H1 (cell line): ENCODE measurements around the gene HID1. TPM values are rescaled to one million over a fixed set of nuclear protein-coding genes. Genes with fewer than 3 reads are reported as not detected.

Experiments
- CBX5 ChIP-seq: fragments of 300-800, 300-1000 bp; sonication (generic); IDR thresholded peaks from 2 replicates; pipeline ENCODE4 v1.7.1; 2016; ENCODE audit warnings: antibody characterized with exemption, low read length, low read depth
- CBX8 ChIP-seq: fragments of 300-800, 300-1000 bp; sonication (generic); IDR thresholded peaks from 2 replicates; pipeline ENCODE4 v1.7.1; 2016; ENCODE audit warnings: low read depth, low read length, borderline replicate concordance
- CHD1 ChIP-seq: IDR thresholded peaks from 2 replicates; pipeline ENCODE4 v1.6.1; 2012; ENCODE audit warnings: low read depth, low read length, improper control_type of control experiment
- CHD2 ChIP-seq: IDR thresholded peaks from 2 replicates; pipeline ENCODE4 v1.6.1; 2012; ENCODE audit warnings: low read length, improper control_type of control experiment
- CREB1 ChIP-seq: IDR thresholded peaks from 2 replicates; pipeline ENCODE4 v1.6.1; 2012; ENCODE audit warnings: inconsistent platforms
- EZH2 ChIP-seq: fragments of 200-600 bp; sonication (generic); IDR thresholded peaks from 2 replicates; pipeline ENCODE4 v1.7.1; 2012; ENCODE audit warnings: low read depth, mild to moderate bottlenecking, moderate library complexity, low read length, inconsistent platforms; ENCODE audit not compliant: severe bottlenecking
- FOSL1 ChIP-seq: IDR thresholded peaks from 2 replicates; pipeline ENCODE4 v1.6.1; 2011; ENCODE audit warnings: mild to moderate bottlenecking, low read depth, low read length, moderate library complexity; ENCODE audit not compliant: insufficient read depth
- GABPA ChIP-seq: IDR thresholded peaks from 2 replicates; pipeline ENCODE4 v1.6.1; 2011; ENCODE audit warnings: mild to moderate bottlenecking, low read length, moderate library complexity, borderline replicate concordance; ENCODE audit not compliant: insufficient read depth
- GTF2F1 ChIP-seq: IDR thresholded peaks from 2 replicates; pipeline ENCODE4 v1.6.1; 2012; ENCODE audit warnings: low read depth, low read length, improper control_type of control experiment, borderline replicate concordance
- HDAC6 ChIP-seq: IDR thresholded peaks from one replicate; pipeline ENCODE4 v1.7.1; 2012; ENCODE audit warnings: low read depth, mild to moderate bottlenecking, inconsistent platforms, low read length, moderate library complexity
- JUN ChIP-seq: IDR thresholded peaks from 2 replicates; pipeline ENCODE4 v1.6.1; 2011; ENCODE audit warnings: low read depth, mild to moderate bottlenecking, improper control_type of control experiment, low read length
- KDM4A ChIP-seq: IDR thresholded peaks from one replicate; pipeline ENCODE4 v1.7.1; 2012; ENCODE audit warnings: low read depth, mild to moderate bottlenecking, moderate library complexity, low read length, inconsistent platforms; ENCODE audit not compliant: severe bottlenecking
- MAFK ChIP-seq: IDR thresholded peaks from 2 replicates; pipeline ENCODE4 v1.6.1; 2012; ENCODE audit warnings: low read depth, mild to moderate bottlenecking, improper control_type of control experiment, low read length
- NANOG ChIP-seq: IDR thresholded peaks from 2 replicates; pipeline ENCODE4 v1.6.1; 2011; ENCODE audit warnings: low read length, low read depth, mild to moderate bottlenecking, inconsistent platforms; ENCODE audit not compliant: insufficient read depth, poor library complexity, severe bottlenecking
- POLR2A ChIP-seq, 2 experiments: IDR thresholded peaks; 1 replicate in 1 of 2; 2 replicates in 1 of 2; pipeline ENCODE4 v1.6.1; 2011; ENCODE audit warnings: low read depth in 2 of 2, low read length in 2 of 2, mild to moderate bottlenecking in 2 of 2; ENCODE audit errors: control extremely low read depth in 1 of 2
- RFX5 ChIP-seq: IDR thresholded peaks from 2 replicates; pipeline ENCODE4 v1.6.1; 2011; ENCODE audit warnings: low read depth, low read length, improper control_type of control experiment, borderline replicate concordance
- RXRA ChIP-seq: IDR thresholded peaks from 2 replicates; pipeline ENCODE4 v1.6.1; 2011; ENCODE audit warnings: low read depth, mild to moderate bottlenecking, low read length, moderate library complexity; ENCODE audit not compliant: insufficient read depth
- SIN3A ChIP-seq, 2 experiments: IDR thresholded peaks in 1 of 2; conservative IDR thresholded peaks in 1 of 2; 2 replicates each; pipeline ENCODE4 v1.6.1; 2011 to 2012; ENCODE audit warnings: low read length in 2 of 2, improper control_type of control experiment in 1 of 2, low read depth in 1 of 2, mild to moderate bottlenecking in 1 of 2
- SP1 ChIP-seq: IDR thresholded peaks from 2 replicates; pipeline ENCODE4 v1.6.1; 2011; ENCODE audit warnings: low read depth, low read length
- TAF7 ChIP-seq: optimal IDR thresholded peaks from 2 replicates; pipeline ENCODE3; 2011; ENCODE audit warnings: low read depth, mild to moderate bottlenecking, inconsistent platforms, low read length, moderate library complexity, borderline replicate concordance
- TEAD4 ChIP-seq: IDR thresholded peaks from 2 replicates; pipeline ENCODE4 v1.6.1; 2012; ENCODE audit warnings: low read depth, low read length, inconsistent platforms, mixed read lengths
- YY1 ChIP-seq: IDR thresholded peaks from 2 replicates; pipeline ENCODE4 v1.6.1; 2011; ENCODE audit warnings: low read depth, mild to moderate bottlenecking, low read length
- polyA plus RNA-seq, 7 experiments: library from polyadenylated mRNA; depleted of rRNA in 3 of 7; stranded (reverse) in 5 of 7; unstranded in 2 of 7; fragments of >200 nt in 5 of 7; fragments of 200-250 nt in 2 of 7; gene quantifications; 1 replicate in 5 of 7; 2 replicates in 1 of 7; 4 replicates in 1 of 7; pipeline versions ENCODE4 v1.2.1 to v1.2.3, GENCODE V29; 2011 to 2013; ENCODE audit warnings: missing spikeins in 2 of 7, mixed read lengths in 2 of 7
- total RNA-seq: library from RNA; stranded (reverse); fragmentation: NEBNext Ultra II Directional; extraction: Animal tissue kit (Norgen Biotek cat#: 25700); gene quantifications from 2 replicates; pipeline ENCODE4 v1.2.1, GENCODE V29; 2021
- TF ChIP-seq, protein P1 (sequence below): IDR thresholded peaks from 2 replicates; pipeline ENCODE4 v1.6.1; 2011; ENCODE audit warnings: low read length, improper control_type of control experiment

Gene HID1
- total and polyA plus RNA-seq, 2 of the 8 experiments (the other 6 are each of a cell fraction or from before 2014, with no cell fraction given) = 15.1 to 25.9 TPM

GRCh38 chr17:75012346-75013091 lies 40.0 kb upstream of the HID1 start, which contains the start of gene MRPL58 (continued):
- TF ChIP-seq GABPA (peak; percentile 95), NANOG (peak; percentile 14), CBX8 (no peak), SP1 (peak; percentile 53; the same call in 1 of the 2 replicates), CBX5 (no peak), YY1 (peak; percentile 95), CHD1 (no peak), RXRA (no peak), KDM4A (peak; percentile 48), FOSL1 (0 out of 2 replicates have a peak, but pooled peaks have one; percentile 25), CREB1 (peak; percentile 72), MAFK (no peak), CHD2 (peak; percentile 44), GTF2F1 (no peak), JUN (no peak), RFX5 (no peak), SIN3A (conservative IDR thresholded peaks at IDR 0.05 in 1 of 2, IDR thresholded peaks at IDR 0.05 in 1 of 2; ENCODE audit: low read depth in 1 of 2, low read length in 2 of 2) (peak; percentile 34 to 91; a peak in 2 of 4 replicates), EZH2 (no peak), HDAC6 (no peak), POLR2A (IDR thresholded peaks at IDR 0.05; ENCODE audit: control extremely low read depth in 1 of 2, low read depth in 2 of 2, low read length in 2 of 2) (peak; percentile 84 to 96), TAF7 (peak; percentile 98), TEAD4 (0 out of 2 replicates have a peak, but pooled peaks have one; percentile 24)
- TF ChIP-seq, protein P1, sequence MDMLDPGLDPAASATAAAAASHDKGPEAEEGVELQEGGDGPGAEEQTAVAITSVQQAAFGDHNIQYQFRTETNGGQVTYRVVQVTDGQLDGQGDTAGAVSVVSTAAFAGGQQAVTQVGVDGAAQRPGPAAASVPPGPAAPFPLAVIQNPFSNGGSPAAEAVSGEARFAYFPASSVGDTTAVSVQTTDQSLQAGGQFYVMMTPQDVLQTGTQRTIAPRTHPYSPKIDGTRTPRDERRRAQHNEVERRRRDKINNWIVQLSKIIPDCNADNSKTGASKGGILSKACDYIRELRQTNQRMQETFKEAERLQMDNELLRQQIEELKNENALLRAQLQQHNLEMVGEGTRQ = no peak
